Fibroblast of the aortic adventitia (primary cell): Measurements from ENCODE around the gene PAK1IP1. TPM values are rescaled to one million over a fixed set of nuclear protein-coding genes. Genes with fewer than 3 reads are reported as not detected.
A peak's percentile ranks its signal among the peaks of the same experiment; 100 is the strongest.
"Not testable (repeated sequence)": the region's sequence is repeated elsewhere in the genome, so short reads cannot be mapped to it uniquely, and the experiment has no call there.

Experiments used
- DNase-seq: peaks from one replicate; pipeline ENCODE4 v3.0.0-alpha.2; 2010; ENCODE audit warnings: low read depth
- H3K4me3 ChIP-seq: 2 replicates; pipeline ENCODE4 v1.5.1; 2011; ENCODE audit warnings: low read depth, mild to moderate bottlenecking, control low read depth, low read length, moderate library complexity
- total RNA-seq: library from RNA; depleted of rRNA; stranded (reverse); fragments of >200 nt; gene quantifications from 2 replicates; pipeline ENCODE4 v1.2.3, GENCODE V29; 2012; ENCODE audit warnings: low replicate concordance
- TF ChIP-seq, protein P1 (sequence below): IDR thresholded peaks from 2 replicates; pipeline ENCODE4 v1.5.1; 2011; ENCODE audit warnings: mild to moderate bottlenecking, low read length, control low read depth, inconsistent platforms; ENCODE audit not compliant: insufficient read depth

Gene PAK1IP1
- total RNA-seq, 1 donor, result 28.0 TPM

DNA sequence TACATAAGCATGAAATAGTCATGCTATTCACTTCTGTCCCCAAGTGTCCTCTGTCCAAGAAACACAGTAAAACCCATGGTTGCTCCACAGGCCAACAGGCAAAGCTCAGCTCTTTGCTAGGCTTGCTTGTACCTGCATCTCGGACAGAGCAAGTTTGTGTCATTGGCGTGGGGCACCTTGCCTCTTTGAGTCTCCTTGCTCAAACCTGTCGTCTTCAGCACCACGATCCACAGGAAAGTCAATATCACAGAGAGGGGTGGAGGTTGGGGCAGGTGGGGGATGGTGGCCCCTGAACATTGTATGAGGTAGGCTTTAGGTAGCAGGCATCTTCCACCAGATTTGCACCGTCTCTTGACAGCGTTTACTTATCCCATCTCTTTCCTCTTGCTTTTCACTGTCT, 48.7 kb downstream of the PAK1IP1 start:
- no peak for DNase-seq
- TF ChIP-seq, protein P1, sequence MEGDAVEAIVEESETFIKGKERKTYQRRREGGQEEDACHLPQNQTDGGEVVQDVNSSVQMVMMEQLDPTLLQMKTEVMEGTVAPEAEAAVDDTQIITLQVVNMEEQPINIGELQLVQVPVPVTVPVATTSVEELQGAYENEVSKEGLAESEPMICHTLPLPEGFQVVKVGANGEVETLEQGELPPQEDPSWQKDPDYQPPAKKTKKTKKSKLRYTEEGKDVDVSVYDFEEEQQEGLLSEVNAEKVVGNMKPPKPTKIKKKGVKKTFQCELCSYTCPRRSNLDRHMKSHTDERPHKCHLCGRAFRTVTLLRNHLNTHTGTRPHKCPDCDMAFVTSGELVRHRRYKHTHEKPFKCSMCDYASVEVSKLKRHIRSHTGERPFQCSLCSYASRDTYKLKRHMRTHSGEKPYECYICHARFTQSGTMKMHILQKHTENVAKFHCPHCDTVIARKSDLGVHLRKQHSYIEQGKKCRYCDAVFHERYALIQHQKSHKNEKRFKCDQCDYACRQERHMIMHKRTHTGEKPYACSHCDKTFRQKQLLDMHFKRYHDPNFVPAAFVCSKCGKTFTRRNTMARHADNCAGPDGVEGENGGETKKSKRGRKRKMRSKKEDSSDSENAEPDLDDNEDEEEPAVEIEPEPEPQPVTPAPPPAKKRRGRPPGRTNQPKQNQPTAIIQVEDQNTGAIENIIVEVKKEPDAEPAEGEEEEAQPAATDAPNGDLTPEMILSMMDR, result no peak
- H3K4me3 ChIP-seq, result no peak overlapping the region

DNA sequence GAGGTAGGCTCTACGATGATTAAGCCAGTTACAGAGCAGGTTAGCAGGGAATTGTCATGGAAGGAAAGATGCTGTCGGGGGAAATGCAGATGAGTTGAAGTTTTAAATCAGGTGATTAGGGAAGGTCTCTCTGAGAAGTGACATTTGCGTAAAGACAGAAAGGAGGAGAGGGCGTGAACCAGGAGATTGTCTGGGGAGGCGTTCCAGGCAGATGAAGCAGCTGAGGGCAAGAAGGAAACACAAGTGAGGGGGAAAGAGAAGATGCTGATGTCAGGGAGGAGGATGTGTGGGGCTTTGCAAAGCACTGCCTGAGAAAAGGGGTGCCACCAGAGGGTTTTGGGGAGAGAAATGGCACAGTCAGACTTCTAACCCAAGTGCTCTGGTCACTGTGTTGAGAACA, 50.3 kb downstream of the PAK1IP1 start:
- no peak overlapping the region for H3K4me3 ChIP-seq
- TF ChIP-seq, protein P1, result no peak
- no peak for DNase-seq

DNA sequence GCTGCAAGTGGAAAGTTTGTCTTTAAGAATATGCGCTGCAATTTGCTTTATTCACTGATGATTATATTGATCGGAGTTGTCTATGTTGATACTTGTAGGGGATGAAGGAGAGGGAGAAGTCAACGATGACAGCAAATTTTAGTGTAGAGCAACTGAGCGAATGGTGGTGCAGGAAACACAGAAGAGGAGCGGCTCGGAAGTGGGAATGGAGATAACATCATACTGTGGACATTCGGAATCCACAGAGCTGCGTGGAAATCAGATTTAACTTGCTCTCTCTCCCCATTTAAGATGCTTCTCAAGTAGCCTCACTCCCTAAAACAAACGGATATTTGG, 52.1 kb downstream of the PAK1IP1 start:
- TF ChIP-seq, protein P1, result no peak
- DNase-seq, result no peak
- peak overlapping the region; percentile 90 for H3K4me3 ChIP-seq

DNA sequence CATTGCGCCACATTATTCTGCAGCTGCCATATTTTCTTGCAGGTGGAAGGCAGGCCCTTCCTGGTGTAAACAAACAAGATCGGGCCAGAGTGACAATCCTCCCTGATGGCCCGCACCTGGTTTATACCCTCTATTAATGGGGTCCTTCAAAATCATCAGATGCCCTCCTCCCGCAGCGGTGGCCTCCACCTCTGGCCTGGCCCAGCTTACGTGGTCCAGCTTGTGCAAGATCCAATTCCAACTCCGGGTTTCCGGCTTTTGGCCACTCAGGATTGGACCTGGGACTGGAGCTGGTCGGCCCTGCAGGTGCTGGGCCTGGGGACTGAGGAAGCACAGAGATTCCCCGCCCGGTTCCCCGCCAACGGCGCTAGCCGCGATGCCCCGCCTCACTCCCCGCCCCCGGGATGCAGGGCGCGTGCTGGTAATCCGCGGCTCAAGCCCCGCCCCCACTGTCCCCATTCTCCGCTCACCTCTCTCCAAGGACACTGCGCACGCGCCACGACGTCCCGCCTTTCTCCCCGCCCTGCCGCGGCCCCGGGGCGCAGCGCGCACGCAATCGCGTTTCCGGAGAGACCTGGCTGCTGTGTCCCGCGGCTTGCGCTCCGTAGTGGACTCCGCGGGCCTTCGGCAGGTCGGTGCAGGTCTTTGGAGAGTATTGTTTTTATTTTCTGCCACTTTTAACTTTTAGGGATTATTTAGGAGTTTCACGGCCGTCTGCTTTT, 52.6 kb downstream of the PAK1IP1 start, which contains the start of gene TMEM14B:
Gene TMEM14B, plus strand, starts transcription at position 555 of the 722 bp plus-strand sequence. CDS start 1,441 bp downstream, outside the sequence.
- TF ChIP-seq, protein P1, result no peak
- DNase-seq, result peak; percentile 95
- peak within 1 kb of the TSS; percentile 90 for H3K4me3 ChIP-seq

DNA sequence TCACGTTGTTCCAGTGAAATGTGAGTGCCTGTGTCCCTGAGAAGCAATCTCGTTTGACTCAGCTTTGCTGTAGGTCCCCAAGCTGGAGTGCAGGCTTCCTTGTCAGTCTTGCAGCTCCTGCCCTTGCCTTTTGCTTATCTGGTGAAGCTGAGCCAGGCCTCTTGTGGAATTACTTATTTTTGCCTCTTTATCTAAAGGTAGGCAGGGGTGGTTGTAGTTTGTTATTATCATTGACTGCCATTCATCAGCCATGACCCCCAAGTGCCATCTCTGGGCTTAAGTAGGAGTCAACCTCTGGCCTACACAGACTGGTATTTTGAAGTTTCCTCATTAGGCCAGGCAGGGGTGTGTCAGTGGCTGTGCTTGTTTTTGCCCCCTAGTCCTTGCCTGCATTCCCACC, 55.0 kb downstream of the PAK1IP1 start:
- TF ChIP-seq, protein P1, result no peak
- DNase-seq, result no peak
- H3K4me3 ChIP-seq, result no peak overlapping the region

DNA sequence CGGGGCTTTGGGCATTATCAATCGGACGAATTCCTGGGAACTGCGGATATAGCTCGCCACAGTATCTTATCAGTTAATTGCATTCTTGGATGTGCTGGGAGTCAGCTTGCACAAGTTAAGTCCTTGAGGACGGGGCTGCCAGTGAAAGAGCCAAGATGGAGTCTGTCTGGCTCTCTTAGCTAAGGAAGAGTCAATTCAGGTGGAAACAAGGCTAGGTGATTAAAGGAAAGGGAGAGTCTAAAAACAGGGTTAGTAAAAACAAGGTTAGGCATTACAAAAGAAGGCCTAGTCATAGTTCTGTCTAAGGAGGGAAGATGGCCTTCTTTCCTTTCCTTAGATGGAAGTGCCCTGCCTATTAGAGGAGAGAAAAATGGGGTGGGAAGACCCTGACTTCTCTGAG, 55.8 kb downstream of the PAK1IP1 start:
- not testable (repeated sequence) for H3K4me3 ChIP-seq, DNase-seq

DNA sequence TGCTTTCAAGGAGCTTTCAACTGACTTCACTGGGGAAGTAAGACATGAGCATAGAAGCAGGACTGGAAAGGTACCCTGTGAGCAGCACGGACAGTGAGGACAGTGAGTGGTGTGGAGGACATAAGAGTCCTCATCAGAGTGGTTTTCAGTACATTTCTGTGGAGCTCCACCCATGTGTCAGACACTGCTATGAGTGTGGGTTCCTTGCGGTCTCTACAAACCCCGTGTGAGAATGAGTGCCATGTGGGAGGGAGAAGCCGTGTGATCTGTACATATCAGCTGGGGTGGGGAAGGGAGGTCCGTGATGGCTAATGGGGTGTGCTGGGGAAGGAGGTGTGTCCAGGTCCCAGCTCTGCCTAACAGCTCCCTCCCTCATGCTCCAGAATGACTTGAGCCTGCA, 57.0 kb downstream of the PAK1IP1 start:
- not testable (repeated sequence) for DNase-seq, H3K4me3 ChIP-seq

DNA sequence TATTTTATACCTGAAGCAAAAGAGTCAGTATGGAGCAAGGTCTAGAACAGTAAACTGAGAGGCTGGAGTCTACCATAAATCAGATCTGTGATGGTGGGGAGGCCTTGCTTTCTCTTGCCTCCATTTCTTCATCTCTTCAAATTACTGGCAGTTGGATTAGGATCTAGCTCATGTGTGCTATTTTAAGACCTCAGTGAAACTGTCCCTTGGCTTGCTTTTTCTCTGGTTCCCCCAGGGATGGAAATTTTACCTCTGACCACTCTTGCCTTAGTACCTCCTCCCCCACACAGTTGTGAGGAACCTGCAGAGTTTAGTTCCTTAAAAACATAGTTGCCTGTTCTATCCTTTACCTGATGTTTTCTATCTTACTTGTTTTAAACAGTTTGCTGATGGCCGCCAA, 61.3 kb downstream of the PAK1IP1 start:
- TF ChIP-seq, protein P1, result no peak
- DNase-seq, result no peak
- H3K4me3 ChIP-seq, result no peak overlapping the region
